ENCODE results near the gene PROCR. TPM values are rescaled to one million over a fixed set of nuclear protein-coding genes. Genes with fewer than 3 reads are reported as not detected.

Gene PROCR
- 1 to 10 TPM; 1.5 to 2.4 TPM for total RNA-seq

GRCh38 chr20:35171753-35172433 lies at the start of gene PROCR:
PROCR (plus strand) TSS chr20:35172072; CDS start chr20:35172155, 83 bp downstream.
- Mint-ChIP-seq H3K4me3 (peak within 1 kb of the TSS; percentile 72), H3K9me3 (ENCODE audit: low read depth) (no peaks in the 10 kb centered on the region), H3K27me3 (no peaks in the 10 kb centered on the region), H3K27ac (peak within 1 kb of the TSS; percentile 72), H3K4me1 (peaks cover 17% of the 10 kb centered on the region), H3K36me3 (peaks cover 2% of the 10 kb centered on the region)
- CTCF ChIA-PET: interaction anchor here (1.0 kb wide), 1 partner anchor 27 kb away, joined by 3 read pairs; no protein-coding TSS in a partner anchor
- peak; percentile 44 for DNase-seq
- ATAC-seq: peak; percentile 89

DNA sequence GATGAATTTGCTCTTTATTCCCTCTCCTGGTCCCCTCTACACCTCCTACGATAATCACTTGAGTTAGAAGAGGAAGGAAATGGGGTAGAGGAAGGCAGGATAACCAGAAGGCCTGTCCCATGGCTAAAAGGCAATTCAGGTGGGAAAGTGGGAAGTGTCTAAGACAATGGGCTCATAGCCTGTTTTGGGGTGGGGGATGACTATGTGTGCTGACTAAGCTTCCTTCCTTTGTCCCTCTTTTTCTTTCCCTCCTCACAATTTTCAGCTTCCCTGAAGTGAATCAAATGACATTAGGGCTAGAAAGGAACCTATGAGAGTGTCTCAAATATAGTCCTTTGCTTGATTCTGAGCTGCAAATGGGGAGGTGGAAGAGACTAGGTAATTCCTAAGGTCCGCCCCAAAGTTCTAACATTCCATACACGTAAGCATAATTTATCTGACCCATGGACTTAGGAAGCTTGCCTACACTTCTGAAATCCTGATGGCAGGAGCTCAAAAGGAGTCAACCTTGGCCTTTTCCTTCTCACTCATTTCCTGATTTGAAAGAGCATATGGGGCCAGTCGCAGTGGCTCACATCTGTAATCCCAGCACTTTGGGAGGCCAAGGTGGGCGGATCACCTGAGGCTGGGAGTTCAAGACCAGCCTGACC lies 49.0 kb upstream of the PROCR start:
- DNase-seq (no peak), ATAC-seq (no peak)
- no peaks in the 10 kb centered on the region for H3K27me3 Mint-ChIP-seq
- peaks cover 60% of the 10 kb centered on the region for H3K36me3 Mint-ChIP-seq
- H3K4me3 Mint-ChIP-seq: no peak overlapping the region
- CTCF ChIA-PET: interaction anchor here (0.9 to 1.3 kb wide), 2 partner anchors 22 to 30 kb away, joined by 3 read pairs; partner anchors contain the start of gene TRPC4AP
- H3K9me3 Mint-ChIP-seq (ENCODE audit: low read depth): no peaks in the 10 kb centered on the region
- H3K27ac Mint-ChIP-seq: no peak overlapping the region
- peaks cover 14% of the 10 kb centered on the region for H3K4me1 Mint-ChIP-seq

- Mint-ChIP-seq H3K27ac (no peak overlapping the region), H3K36me3 (peaks cover 42% of the 10 kb centered on the region), H3K4me3 (no peak overlapping the region), H3K27me3 (no peaks in the 10 kb centered on the region), H3K4me1 (peaks cover 3% of the 10 kb centered on the region), H3K9me3 (ENCODE audit: low read depth) (no peaks in the 10 kb centered on the region)
- CTCF ChIA-PET: interaction anchor here (0.7 to 1.1 kb wide), 2 partner anchors 25 to 29 kb away, joined by 3 read pairs; no protein-coding TSS in a partner anchor
- no peak for ATAC-seq
- no peak for DNase-seq
Observed at GRCh38 chr20:35125753-35126152, 46.1 kb upstream of the PROCR start.

GRCh38 chr20:35129647-35130069 lies 42.2 kb upstream of the PROCR start:
- peaks cover 22% of the 10 kb centered on the region for H3K36me3 Mint-ChIP-seq
- H3K27ac Mint-ChIP-seq: no peak overlapping the region
- peaks cover 2% of the 10 kb centered on the region for H3K4me1 Mint-ChIP-seq
- DNase-seq (no peak), ATAC-seq (peak; percentile 45)
- no peak overlapping the region for H3K4me3 Mint-ChIP-seq
- no peaks in the 10 kb centered on the region for H3K27me3 Mint-ChIP-seq
- no peaks in the 10 kb centered on the region for H3K9me3 Mint-ChIP-seq (ENCODE audit: low read depth)
- CTCF ChIA-PET: interaction anchor here (0.7 kb wide), 2 partner anchors 118 to 1027 kb away, joined by 4 to 6 read pairs; no protein-coding TSS in a partner anchor

- DNase-seq: no peak
- H3K36me3 Mint-ChIP-seq: peaks cover 16% of the 10 kb centered on the region
- no peak overlapping the region for H3K4me3 Mint-ChIP-seq
- H3K27me3 Mint-ChIP-seq: no peaks in the 10 kb centered on the region
- no peak overlapping the region for H3K27ac Mint-ChIP-seq
- ATAC-seq: no peak
- no peaks in the 10 kb centered on the region for H3K9me3 Mint-ChIP-seq (ENCODE audit: low read depth)
- H3K4me1 Mint-ChIP-seq: peaks cover 4% of the 10 kb centered on the region
- CTCF ChIA-PET: no interaction called here
Observed at GRCh38 chr20:35131934-35132333, 39.9 kb upstream of the PROCR start.

DNA sequence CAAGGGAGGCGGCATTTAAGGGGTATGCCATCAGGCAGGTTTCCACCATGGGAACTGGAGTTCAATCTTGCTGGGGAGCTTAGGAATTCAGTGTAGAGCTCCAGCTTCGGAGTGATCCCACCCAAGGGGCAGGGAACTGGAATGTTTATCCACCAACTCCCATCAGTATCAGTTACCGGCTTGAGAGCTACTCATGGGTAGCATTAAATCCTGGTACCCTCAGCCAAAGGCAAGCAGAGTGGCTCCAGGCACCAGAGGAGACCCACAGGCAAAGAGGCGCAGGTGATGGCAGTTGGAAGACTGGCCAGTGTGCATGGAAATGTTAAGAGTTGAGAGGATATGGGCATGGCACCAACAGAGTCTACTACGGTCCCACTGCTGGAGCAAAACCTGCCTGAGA lies 38.8 kb upstream of the PROCR start:
- CTCF ChIA-PET: interaction anchor here (1.7 kb wide), 1 partner anchor 12 kb away, joined by 4 read pairs; no protein-coding TSS in a partner anchor
- Mint-ChIP-seq H3K27me3 (no peaks in the 10 kb centered on the region), H3K4me3 (no peak overlapping the region), H3K9me3 (ENCODE audit: low read depth) (no peaks in the 10 kb centered on the region), H3K36me3 (peaks cover 24% of the 10 kb centered on the region), H3K27ac (no peak overlapping the region), H3K4me1 (peaks cover 4% of the 10 kb centered on the region)
- DNase-seq (no peak), ATAC-seq (no peak)

DNA sequence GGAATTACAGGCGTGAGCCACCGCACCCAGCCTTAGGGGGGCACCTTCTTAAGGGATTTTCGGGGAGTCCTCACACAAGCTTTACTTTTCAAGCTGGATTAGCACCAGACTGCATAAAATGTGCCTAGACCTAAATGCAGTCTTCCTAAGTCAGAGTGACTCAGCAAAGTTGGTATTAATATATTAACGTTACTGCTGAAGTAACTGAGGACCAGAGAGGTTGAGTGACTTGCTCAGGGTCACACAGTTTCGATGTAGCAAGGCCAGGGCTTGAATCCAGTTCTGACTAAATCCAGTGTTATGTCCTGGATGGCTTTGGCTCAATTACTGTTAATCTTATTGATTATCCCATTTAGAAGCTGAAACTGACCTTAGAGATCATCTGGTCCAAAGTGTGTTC lies 38.1 kb upstream of the PROCR start:
- Mint-ChIP-seq H3K36me3 (peaks cover 24% of the 10 kb centered on the region), H3K9me3 (ENCODE audit: low read depth) (no peaks in the 10 kb centered on the region), H3K27me3 (no peaks in the 10 kb centered on the region), H3K27ac (no peak overlapping the region), H3K4me1 (peaks cover 4% of the 10 kb centered on the region), H3K4me3 (no peak overlapping the region)
- ATAC-seq (no peak), DNase-seq (no peak)
- CTCF ChIA-PET: interaction anchor here (1.7 kb wide), 1 partner anchor 11 kb away, joined by 4 read pairs; no protein-coding TSS in a partner anchor

DNA sequence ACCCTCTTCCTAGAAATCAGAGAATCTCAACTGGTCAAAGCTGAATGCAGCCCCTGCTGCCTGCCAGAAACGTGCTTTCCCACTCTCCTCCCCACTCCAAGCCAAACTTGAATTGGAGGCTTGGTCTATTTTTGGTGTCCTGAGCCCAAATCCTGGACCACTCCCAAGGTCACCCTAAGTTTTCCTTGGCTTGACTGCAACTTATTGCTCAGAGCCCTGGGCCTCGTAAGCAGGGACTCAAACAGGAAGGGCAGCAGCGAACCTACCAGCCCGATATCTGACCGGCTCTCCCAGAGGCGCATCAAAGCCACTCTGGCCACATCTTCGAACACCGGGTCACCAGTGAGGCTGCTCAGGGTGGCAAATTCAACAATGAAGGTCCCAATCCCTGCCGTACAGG lies 37.4 kb upstream of the PROCR start:
- no peak overlapping the region for H3K27ac Mint-ChIP-seq
- DNase-seq (no peak), ATAC-seq (no peak)
- CTCF ChIA-PET: interaction anchor here (1.7 kb wide), 1 partner anchor 11 kb away, joined by 4 read pairs; no protein-coding TSS in a partner anchor
- H3K4me3 Mint-ChIP-seq: no peak overlapping the region
- peaks cover 4% of the 10 kb centered on the region for H3K4me1 Mint-ChIP-seq
- H3K9me3 Mint-ChIP-seq (ENCODE audit: low read depth): no peaks in the 10 kb centered on the region
- H3K36me3 Mint-ChIP-seq: peaks cover 24% of the 10 kb centered on the region
- no peaks in the 10 kb centered on the region for H3K27me3 Mint-ChIP-seq

DNA sequence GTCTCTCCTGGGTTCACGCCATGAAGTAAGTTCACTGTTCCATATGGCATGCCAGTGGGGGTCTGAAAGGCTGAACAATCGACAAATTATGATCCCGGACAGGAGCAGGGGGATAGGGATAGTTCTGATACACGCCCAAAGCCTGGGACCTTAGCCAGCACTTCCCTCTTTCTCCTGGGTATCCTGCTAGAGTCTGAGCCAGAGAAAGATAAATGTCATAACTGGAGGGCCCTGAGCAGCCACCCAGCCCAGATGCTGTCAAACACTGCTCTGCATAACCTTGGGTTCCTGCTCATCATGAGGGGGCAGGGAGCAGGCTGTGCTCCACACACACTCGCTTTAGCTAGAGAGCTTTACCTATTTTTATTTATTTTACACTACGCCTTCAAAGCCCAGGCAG lies 37.0 kb upstream of the PROCR start:
- CTCF ChIA-PET: interaction anchor here (1.7 kb wide), 1 partner anchor 10 kb away, joined by 4 read pairs; no protein-coding TSS in a partner anchor
- no peaks in the 10 kb centered on the region for H3K9me3 Mint-ChIP-seq (ENCODE audit: low read depth)
- H3K36me3 Mint-ChIP-seq: peaks cover 23% of the 10 kb centered on the region
- no peak overlapping the region for H3K4me3 Mint-ChIP-seq
- peaks cover 2% of the 10 kb centered on the region for H3K4me1 Mint-ChIP-seq
- DNase-seq (no peak), ATAC-seq (no peak)
- H3K27ac Mint-ChIP-seq: no peak overlapping the region
- no peaks in the 10 kb centered on the region for H3K27me3 Mint-ChIP-seq

DNA sequence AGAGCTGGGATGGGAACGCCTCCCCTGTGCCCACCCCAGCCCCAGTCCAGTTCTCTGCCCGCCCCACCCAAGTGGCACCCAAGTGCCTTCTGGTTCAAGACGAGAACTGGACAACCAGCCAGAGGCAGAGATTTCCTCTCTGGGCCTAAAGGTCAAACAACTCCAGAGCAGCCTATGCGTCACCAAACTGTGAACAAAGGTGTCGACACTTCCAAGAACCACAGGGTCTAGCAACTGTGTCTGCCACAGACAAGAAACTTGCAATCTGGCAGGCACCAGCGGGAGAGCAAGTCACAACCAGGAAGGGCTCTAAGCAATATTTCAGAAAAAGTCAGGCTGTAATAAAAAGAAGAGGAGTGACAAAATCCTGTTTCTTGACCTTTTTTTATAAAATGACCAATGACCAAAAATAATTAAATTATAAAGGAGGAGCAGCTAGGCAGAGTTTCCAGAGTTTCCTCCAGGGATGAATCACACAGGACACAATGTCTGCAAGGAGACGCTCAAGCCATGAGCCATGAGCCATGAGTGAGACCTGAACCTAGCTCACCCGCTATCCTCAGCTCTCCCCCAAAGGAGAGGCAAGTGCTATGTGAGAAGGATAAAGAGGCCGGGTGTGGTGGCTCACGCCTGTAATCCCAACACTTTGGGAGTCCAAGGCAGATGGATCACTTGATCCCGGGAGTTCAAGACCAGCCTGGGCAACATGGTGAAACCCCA lies 35.8 kb upstream of the PROCR start:
- no peaks in the 10 kb centered on the region for H3K9me3 Mint-ChIP-seq (ENCODE audit: low read depth)
- H3K36me3 Mint-ChIP-seq: peaks cover 28% of the 10 kb centered on the region
- CTCF ChIA-PET: interaction anchor here (0.8 kb wide), 1 partner anchor 84 kb away, joined by 3 read pairs; no protein-coding TSS in a partner anchor
- H3K27me3 Mint-ChIP-seq: no peaks in the 10 kb centered on the region
- H3K4me1 Mint-ChIP-seq: peaks cover 2% of the 10 kb centered on the region
- ATAC-seq (no peak), DNase-seq (no peak)
- no peak overlapping the region for H3K27ac Mint-ChIP-seq
- H3K4me3 Mint-ChIP-seq: no peak overlapping the region

- no peak for ATAC-seq
- H3K27ac Mint-ChIP-seq: no peak overlapping the region
- CTCF ChIA-PET: interaction anchor here (0.6 to 3.9 kb wide), 30 partner anchors 11 to 311 kb away, joined by 3 to 39 read pairs (median 4); partner anchors contain the start of genes EIF6, GGT7, MMP24OS and PROCR
- H3K36me3 Mint-ChIP-seq: peaks cover 17% of the 10 kb centered on the region
- H3K9me3 Mint-ChIP-seq (ENCODE audit: low read depth): no peaks in the 10 kb centered on the region
- no peaks in the 10 kb centered on the region for H3K27me3 Mint-ChIP-seq
- no peak for DNase-seq
- peaks cover 31% of the 10 kb centered on the region for H3K4me1 Mint-ChIP-seq
- no peak overlapping the region for H3K4me3 Mint-ChIP-seq
Observed at GRCh38 chr20:35144694-35145093, 27.2 kb upstream of the PROCR start.

- peaks cover 14% of the 10 kb centered on the region for H3K36me3 Mint-ChIP-seq
- H3K27ac Mint-ChIP-seq: peak overlapping the region; percentile 65
- H3K4me1 Mint-ChIP-seq: peaks cover 31% of the 10 kb centered on the region
- no peaks in the 10 kb centered on the region for H3K27me3 Mint-ChIP-seq
- H3K9me3 Mint-ChIP-seq (ENCODE audit: low read depth): no peaks in the 10 kb centered on the region
- CTCF ChIA-PET: interaction anchor here (0.6 to 3.9 kb wide), 30 partner anchors 11 to 312 kb away, joined by 3 to 39 read pairs (median 4); partner anchors contain the start of genes EIF6, GGT7, MMP24OS and PROCR
- ATAC-seq (peak; percentile 24), DNase-seq (no peak)
- peak overlapping the region; percentile 62 for H3K4me3 Mint-ChIP-seq
Observed at GRCh38 chr20:35145141-35145564, 26.7 kb upstream of the PROCR start.

Measured in activated CD8-positive, alpha-beta memory T cell treated with anti-CD3 and anti-CD28 coated beads, Interleukin-2, amount 10 ng/mL, durations not matched to agents 7 days and 5 days (primary cell).